ENCODE measurements around the gene FAM53A.

Gene FAM53A

GRCh38 chr4:1602655-1603412 lies 81.3 kb downstream of the FAM53A start:
- H3K9me3 ChIP-seq (ENCODE audit: control insufficient read depth, low read length) = no peaks in the 10 kb centered on the region
- no peaks in the 10 kb centered on the region for H3K79me1 ChIP-seq (replicated peaks; ENCODE audit: low read length, poor library complexity, severe bottlenecking)
- no peak overlapping the region for H2BK12ac ChIP-seq (ENCODE audit: low read length in 2 of 2)
- H2BK15ac ChIP-seq (ENCODE audit: low read depth, poor library complexity, severe bottlenecking) = no peak overlapping the region
- no peak overlapping the region for H3K23ac ChIP-seq (ENCODE audit: low read length in 2 of 2)
- H2AK5ac ChIP-seq (ENCODE audit: low read length, severe bottlenecking) = no peak overlapping the region
- H3K4me3 ChIP-seq (ENCODE audit: insufficient read depth in 1 of 2, low read depth in 1 of 2, low read length in 2 of 2) = no peak overlapping the region
- no peaks in the 10 kb centered on the region for H3K36me3 ChIP-seq (ENCODE audit: control insufficient read depth in 1 of 2, insufficient read depth in 2 of 2, low read depth in 1 of 2, low read length in 2 of 2)
- no peak overlapping the region for H2BK5ac ChIP-seq (ENCODE audit: low read depth, low read length, poor library complexity, severe bottlenecking)
- no peak overlapping the region for H3K4ac ChIP-seq (ENCODE audit: low read depth in 1 of 2, low read length in 2 of 2)
- no peak overlapping the region for H3K18ac ChIP-seq (ENCODE audit: low read depth in 1 of 2, low read length in 2 of 2)
- H3K4me2 ChIP-seq (ENCODE audit: low read length, poor library complexity, severe bottlenecking) = no peak overlapping the region
- no peak overlapping the region for H3K9ac ChIP-seq (ENCODE audit: low read length)
- H2BK120ac ChIP-seq (ENCODE audit: low read depth, low read length) = no peak overlapping the region
- peaks cover 5% of the 10 kb centered on the region for H3K4me1 ChIP-seq (ENCODE audit: control insufficient read depth, insufficient read depth, low read depth, low read length)
- H2AFZ ChIP-seq (ENCODE audit: low read depth, low read length) = no peak overlapping the region
- peaks cover 0 to 33% of the 10 kb centered on the region in 2 experiments for H3K27me3 ChIP-seq (ENCODE audit: control insufficient read depth in 1 of 2, insufficient read depth in 1 of 2, low read length in 2 of 2)
- no peak overlapping the region for H3K14ac ChIP-seq (ENCODE audit: low read length in 2 of 2)
- 87% methylated on average over 43 of the region's 43 CpGs for WGBS
- H4K8ac ChIP-seq (ENCODE audit: low read length) = no peak overlapping the region
- H3K27ac ChIP-seq (ENCODE audit: low read length, poor library complexity, severe bottlenecking) = no peak overlapping the region
- DNase-seq = no peak
- no peak overlapping the region for H4K91ac ChIP-seq (ENCODE audit: low read length)

- Histone ChIP-seq H2BK15ac (ENCODE audit: low read depth, poor library complexity, severe bottlenecking) (no peak overlapping the region), H3K23ac (ENCODE audit: low read length in 2 of 2) (no peak overlapping the region), H2AK5ac (ENCODE audit: low read length, severe bottlenecking) (no peak overlapping the region), H4K8ac (ENCODE audit: low read length) (no peak overlapping the region), H3K36me3 (ENCODE audit: control insufficient read depth in 1 of 2, insufficient read depth in 2 of 2, low read depth in 1 of 2, low read length in 2 of 2) (no peaks in the 10 kb centered on the region), H2AFZ (ENCODE audit: low read depth, low read length) (no peak overlapping the region), H3K27ac (ENCODE audit: low read length, poor library complexity, severe bottlenecking) (no peak overlapping the region), H3K14ac (ENCODE audit: low read length in 2 of 2) (no peak overlapping the region), H2BK120ac (ENCODE audit: low read depth, low read length) (no peak overlapping the region), H3K4ac (ENCODE audit: low read depth in 1 of 2, low read length in 2 of 2) (no peak overlapping the region), H3K79me1 (replicated peaks; ENCODE audit: low read length, poor library complexity, severe bottlenecking) (no peaks in the 10 kb centered on the region), H3K4me2 (ENCODE audit: low read length, poor library complexity, severe bottlenecking) (no peak overlapping the region), H2BK5ac (ENCODE audit: low read depth, low read length, poor library complexity, severe bottlenecking) (no peak overlapping the region), H3K4me3 (ENCODE audit: insufficient read depth in 1 of 2, low read depth in 1 of 2, low read length in 2 of 2) (no peak overlapping the region), H4K91ac (ENCODE audit: low read length) (no peak overlapping the region), H3K18ac (ENCODE audit: low read depth in 1 of 2, low read length in 2 of 2) (no peak overlapping the region), H2BK12ac (ENCODE audit: low read length in 2 of 2) (no peak overlapping the region), H3K4me1 (ENCODE audit: control insufficient read depth, insufficient read depth, low read depth, low read length) (peaks cover 5% of the 10 kb centered on the region), H3K27me3 (ENCODE audit: control insufficient read depth in 1 of 2, insufficient read depth in 1 of 2, low read length in 2 of 2) (peaks cover 0 to 33% of the 10 kb centered on the region in 2 experiments), H3K9me3 (ENCODE audit: control insufficient read depth, low read length) (no peaks in the 10 kb centered on the region), H3K9ac (ENCODE audit: low read length) (no peak overlapping the region)
- 90% methylated on average over 17 of the region's 23 CpGs for WGBS
- DNase-seq = no peak
These were observed 82.1 kb downstream of the FAM53A start for GRCh38 chr4:1601852-1602654.

- H3K4ac ChIP-seq (ENCODE audit: low read depth in 1 of 2, low read length in 2 of 2) = no peak overlapping the region
- H4K8ac ChIP-seq (ENCODE audit: low read length) = no peak overlapping the region
- no peak overlapping the region for H2AFZ ChIP-seq (ENCODE audit: low read depth, low read length)
- H2BK120ac ChIP-seq (ENCODE audit: low read depth, low read length) = no peak overlapping the region
- peaks cover 5% of the 10 kb centered on the region for H3K4me1 ChIP-seq (ENCODE audit: control insufficient read depth, insufficient read depth, low read depth, low read length)
- no CpG with 5 or more reads among the region's 6 CpGs for WGBS
- H3K36me3 ChIP-seq (ENCODE audit: control insufficient read depth in 1 of 2, insufficient read depth in 2 of 2, low read depth in 1 of 2, low read length in 2 of 2) = no peaks in the 10 kb centered on the region
- no peak overlapping the region for H2BK5ac ChIP-seq (ENCODE audit: low read depth, low read length, poor library complexity, severe bottlenecking)
- peaks cover 0 to 30% of the 10 kb centered on the region in 2 experiments for H3K27me3 ChIP-seq (ENCODE audit: control insufficient read depth in 1 of 2, insufficient read depth in 1 of 2, low read length in 2 of 2)
- no peak overlapping the region for H3K23ac ChIP-seq (ENCODE audit: low read length in 2 of 2)
- no peak overlapping the region for H3K14ac ChIP-seq (ENCODE audit: low read length in 2 of 2)
- no peak overlapping the region for H3K18ac ChIP-seq (ENCODE audit: low read depth in 1 of 2, low read length in 2 of 2)
- H3K4me2 ChIP-seq (ENCODE audit: low read length, poor library complexity, severe bottlenecking) = no peak overlapping the region
- H3K4me3 ChIP-seq (ENCODE audit: insufficient read depth in 1 of 2, low read depth in 1 of 2, low read length in 2 of 2) = no peak overlapping the region
- no peak overlapping the region for H2AK5ac ChIP-seq (ENCODE audit: low read length, severe bottlenecking)
- no peak overlapping the region for H4K91ac ChIP-seq (ENCODE audit: low read length)
- H2BK12ac ChIP-seq (ENCODE audit: low read length in 2 of 2) = no peak overlapping the region
- DNase-seq = no peak
- H2BK15ac ChIP-seq (ENCODE audit: low read depth, poor library complexity, severe bottlenecking) = no peak overlapping the region
- no peak overlapping the region for H3K27ac ChIP-seq (ENCODE audit: low read length, poor library complexity, severe bottlenecking)
- H3K79me1 ChIP-seq (replicated peaks; ENCODE audit: low read length, poor library complexity, severe bottlenecking) = no peaks in the 10 kb centered on the region
- no peak overlapping the region for H3K9ac ChIP-seq (ENCODE audit: low read length)
- H3K9me3 ChIP-seq (ENCODE audit: control insufficient read depth, low read length) = no peaks in the 10 kb centered on the region
These were observed 82.6 kb downstream of the FAM53A start for GRCh38 chr4:1601533-1601835.

GRCh38 chr4:1600811-1601532 lies 83.1 kb downstream of the FAM53A start:
- H3K79me1 ChIP-seq (replicated peaks; ENCODE audit: low read length, poor library complexity, severe bottlenecking) = no peaks in the 10 kb centered on the region
- H3K4ac ChIP-seq (ENCODE audit: low read depth in 1 of 2, low read length in 2 of 2) = no peak overlapping the region
- no peak overlapping the region for H3K4me2 ChIP-seq (ENCODE audit: low read length, poor library complexity, severe bottlenecking)
- H3K23ac ChIP-seq (ENCODE audit: low read length in 2 of 2) = no peak overlapping the region
- H2AK5ac ChIP-seq (ENCODE audit: low read length, severe bottlenecking) = no peak overlapping the region
- no peak overlapping the region for H3K4me3 ChIP-seq (ENCODE audit: insufficient read depth in 1 of 2, low read depth in 1 of 2, low read length in 2 of 2)
- no peak for DNase-seq
- H4K8ac ChIP-seq (ENCODE audit: low read length) = no peak overlapping the region
- H2BK12ac ChIP-seq (ENCODE audit: low read length in 2 of 2) = no peak overlapping the region
- no peaks in the 10 kb centered on the region for H3K36me3 ChIP-seq (ENCODE audit: control insufficient read depth in 1 of 2, insufficient read depth in 2 of 2, low read depth in 1 of 2, low read length in 2 of 2)
- H3K9ac ChIP-seq (ENCODE audit: low read length) = no peak overlapping the region
- no peak overlapping the region for H2BK5ac ChIP-seq (ENCODE audit: low read depth, low read length, poor library complexity, severe bottlenecking)
- H3K4me1 ChIP-seq (ENCODE audit: control insufficient read depth, insufficient read depth, low read depth, low read length) = peaks cover 5% of the 10 kb centered on the region
- H3K27me3 ChIP-seq (ENCODE audit: control insufficient read depth in 1 of 2, insufficient read depth in 1 of 2, low read length in 2 of 2) = peaks cover 0 to 28% of the 10 kb centered on the region in 2 experiments
- H3K18ac ChIP-seq (ENCODE audit: low read depth in 1 of 2, low read length in 2 of 2) = no peak overlapping the region
- H2BK120ac ChIP-seq (ENCODE audit: low read depth, low read length) = no peak overlapping the region
- H4K91ac ChIP-seq (ENCODE audit: low read length) = no peak overlapping the region
- no peak overlapping the region for H3K14ac ChIP-seq (ENCODE audit: low read length in 2 of 2)
- H3K9me3 ChIP-seq (ENCODE audit: control insufficient read depth, low read length) = no peaks in the 10 kb centered on the region
- no peak overlapping the region for H2AFZ ChIP-seq (ENCODE audit: low read depth, low read length)
- no peak overlapping the region for H3K27ac ChIP-seq (ENCODE audit: low read length, poor library complexity, severe bottlenecking)
- WGBS = 93% methylated on average over 8 of the region's 27 CpGs
- H2BK15ac ChIP-seq (ENCODE audit: low read depth, poor library complexity, severe bottlenecking) = no peak overlapping the region
